Suprapubic skin (tissue), 3 donors: ENCODE data around the gene DNAJC18.

Source experiments
- POLR2A ChIP-seq, 2 donors: fragments of 450-650 bp; IDR thresholded peaks; one replicate each; pipeline ENCODE4 v1.6.1; 2017; ENCODE audit warnings: antibody characterized with exemption in 2 of 2, mild to moderate bottlenecking in 2 of 2, moderate library complexity in 2 of 2
- TF ChIP-seq, protein P1 (sequence below), 2 donors: fragments of 200-600 bp in 1 of 2; fragments of 450-650 bp in 1 of 2; sonication (generic) in 1 of 2; IDR thresholded peaks; one replicate each; pipeline ENCODE4 v1.5.1; 2016 to 2019; ENCODE audit warnings: antibody characterized with exemption in 2 of 2, mild to moderate bottlenecking in 1 of 2, moderate library complexity in 1 of 2

DNA sequence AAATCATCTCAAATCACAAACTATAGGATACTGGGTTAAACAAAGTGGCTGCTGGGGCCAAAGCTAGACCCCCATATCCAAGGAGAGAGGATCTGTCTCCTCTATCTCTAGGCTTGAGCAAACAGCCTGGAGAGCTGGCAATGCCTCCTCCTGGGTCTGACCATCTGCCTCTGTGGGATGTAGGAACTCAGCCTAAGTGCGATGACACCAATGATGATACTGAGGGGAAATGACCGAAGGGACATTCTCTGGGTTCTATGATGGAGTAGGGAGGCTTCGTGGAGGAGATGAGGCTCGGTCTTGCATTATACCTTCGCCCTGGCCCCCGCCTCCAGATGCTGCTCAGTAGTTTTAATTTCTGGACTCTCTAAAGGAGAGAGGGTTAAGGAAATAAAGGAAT lies 26.2 kb downstream of the DNAJC18 start:
- TF ChIP-seq, protein P1, sequence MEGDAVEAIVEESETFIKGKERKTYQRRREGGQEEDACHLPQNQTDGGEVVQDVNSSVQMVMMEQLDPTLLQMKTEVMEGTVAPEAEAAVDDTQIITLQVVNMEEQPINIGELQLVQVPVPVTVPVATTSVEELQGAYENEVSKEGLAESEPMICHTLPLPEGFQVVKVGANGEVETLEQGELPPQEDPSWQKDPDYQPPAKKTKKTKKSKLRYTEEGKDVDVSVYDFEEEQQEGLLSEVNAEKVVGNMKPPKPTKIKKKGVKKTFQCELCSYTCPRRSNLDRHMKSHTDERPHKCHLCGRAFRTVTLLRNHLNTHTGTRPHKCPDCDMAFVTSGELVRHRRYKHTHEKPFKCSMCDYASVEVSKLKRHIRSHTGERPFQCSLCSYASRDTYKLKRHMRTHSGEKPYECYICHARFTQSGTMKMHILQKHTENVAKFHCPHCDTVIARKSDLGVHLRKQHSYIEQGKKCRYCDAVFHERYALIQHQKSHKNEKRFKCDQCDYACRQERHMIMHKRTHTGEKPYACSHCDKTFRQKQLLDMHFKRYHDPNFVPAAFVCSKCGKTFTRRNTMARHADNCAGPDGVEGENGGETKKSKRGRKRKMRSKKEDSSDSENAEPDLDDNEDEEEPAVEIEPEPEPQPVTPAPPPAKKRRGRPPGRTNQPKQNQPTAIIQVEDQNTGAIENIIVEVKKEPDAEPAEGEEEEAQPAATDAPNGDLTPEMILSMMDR (IDR thresholded peaks at IDR 0.05): no peak
- TF ChIP-seq POLR2A (IDR thresholded peaks at IDR 0.05): no peak
